ENCODE results near the gene LNX1.

GRCh38 chr4:53455766-53456165 lies 135.5 kb downstream of the LNX1 start:
- TF ChIP-seq CTCF (IDR thresholded peaks at IDR 0.05) (no peak), POLR2A (IDR thresholded peaks at IDR 0.05) (no peak)
